GM23338 (cell line): Measurements from ENCODE around the gene UTP18. TPM values are rescaled to one million over a fixed set of nuclear protein-coding genes. Genes with fewer than 3 reads are reported as not detected.

Experiments used
- ATAC-seq: fragments of 200-7000 bp; cut with Tn5 transposase; 3 replicates; pipeline ENCODE4 v1.9.1; 2020
- DNase-seq: peaks from one replicate; pipeline ENCODE4 v3.0.0-alpha.2; 2015; ENCODE audit warnings: low spot score
- H2AFZ ChIP-seq: fragments of 200-600 bp; sonication (generic); 2 replicates; pipeline ENCODE4 v1.8.0; 2016; ENCODE audit warnings: antibody characterized with exemption, mild to moderate bottlenecking, moderate library complexity
- H3F3A ChIP-seq: fragments of 200-600 bp; sonication (generic); replicated peaks from 2 replicates; pipeline ENCODE4 v1.8.0; 2017; ENCODE audit warnings: antibody characterized with exemption, mixed run types, low read depth
- H3K27ac ChIP-seq: fragments of 200-600 bp; sonication (generic); 2 replicates; pipeline ENCODE4 v1.6.1; 2016; ENCODE audit warnings: low read depth
- H3K27me3 ChIP-seq: fragments of 200-600 bp; sonication (generic); 2 replicates; pipeline ENCODE4 v1.8.0; 2016; ENCODE audit warnings: mild to moderate bottlenecking, mixed run types, moderate library complexity; ENCODE audit not compliant: insufficient read depth
- H3K36me3 ChIP-seq: fragments of 200-600 bp; sonication (generic); 2 replicates; pipeline ENCODE4 v1.8.0; 2016; ENCODE audit warnings: mild to moderate bottlenecking; ENCODE audit not compliant: insufficient read depth
- H3K4me1 ChIP-seq: fragments of 200-600 bp; sonication (generic); 2 replicates; pipeline ENCODE4 v1.8.0; 2016; ENCODE audit warnings: mild to moderate bottlenecking, moderate library complexity; ENCODE audit not compliant: insufficient read depth
- H3K4me2 ChIP-seq: fragments of 200-600 bp; sonication (generic); 2 replicates; pipeline ENCODE4 v1.7.1; 2017; ENCODE audit warnings: mixed run types
- H3K4me3 ChIP-seq: fragments of 200-600 bp; sonication (generic); 2 replicates; pipeline ENCODE4 v1.6.1; 2016; ENCODE audit warnings: mixed run types
- H3K79me2 ChIP-seq: fragments of 200-600 bp; sonication (generic); replicated peaks from 2 replicates; pipeline ENCODE4 v1.8.0; 2017; ENCODE audit warnings: mild to moderate bottlenecking; ENCODE audit not compliant: insufficient read depth
- H3K9me2 ChIP-seq: fragments of 200-600 bp; sonication (generic); 2 replicates; pipeline ENCODE4 v1.8.0; 2017; ENCODE audit not compliant: insufficient read depth
- H4K20me1 ChIP-seq: fragments of 200-600 bp; sonication (generic); replicated peaks from 2 replicates; pipeline ENCODE4 v1.8.0; 2017; ENCODE audit warnings: mild to moderate bottlenecking; ENCODE audit not compliant: insufficient read depth
- H3K27ac Mint-ChIP-seq: 2 replicates; pipeline ENCODE4 v1.8.0; 2020; ENCODE audit warnings: inconsistent platforms, mild to moderate bottlenecking, moderate library complexity, mixed read lengths
- H3K27me3 Mint-ChIP-seq: 3 replicates; pipeline ENCODE4 v1.8.0; 2022; ENCODE audit warnings: low read depth, mild to moderate bottlenecking, moderate library complexity, mixed read lengths, inconsistent platforms; ENCODE audit not compliant: insufficient read depth, poor library complexity
- H3K36me3 Mint-ChIP-seq: 3 replicates; pipeline ENCODE4 v1.8.0; 2021; ENCODE audit warnings: low read depth, mild to moderate bottlenecking, inconsistent platforms, moderate library complexity, mixed read lengths
- H3K4me1 Mint-ChIP-seq: 3 replicates; pipeline ENCODE4 v1.8.0; 2020; ENCODE audit warnings: mild to moderate bottlenecking, inconsistent platforms, mixed read lengths
- H3K4me3 Mint-ChIP-seq: 3 replicates; pipeline ENCODE4 v1.8.0; 2021; ENCODE audit warnings: moderate library complexity, mild to moderate bottlenecking, inconsistent platforms, mixed read lengths
- H3K9me3 Mint-ChIP-seq: 3 replicates; pipeline ENCODE4 v1.8.0; 2020; ENCODE audit warnings: moderate library complexity, mild to moderate bottlenecking, inconsistent platforms, mixed read lengths
- CREB1 ChIP-seq: fragments of 250-450 bp; sonication (Bioruptor Pico); IDR thresholded peaks from 2 replicates; pipeline ENCODE4 v1.5.0; 2020; ENCODE audit warnings: low read depth, mild to moderate bottlenecking, moderate library complexity
- EZH2 ChIP-seq: fragments of 200-600 bp; sonication (generic); IDR thresholded peaks from one replicate; pipeline ENCODE4 v1.8.0; 2017; ENCODE audit warnings: antibody characterized with exemption, mild to moderate bottlenecking, low read depth; ENCODE audit not compliant: unreplicated experiment
- EZH2phosphoT487 ChIP-seq: fragments of 200-600 bp; sonication (generic); IDR thresholded peaks from one replicate; pipeline ENCODE4 v1.8.1; 2018; ENCODE audit warnings: antibody characterized with exemption; ENCODE audit not compliant: unreplicated experiment
- JUNB ChIP-seq: IDR thresholded peaks from one replicate; pipeline ENCODE4 v1.6.1; 2016; ENCODE audit warnings: antibody characterized with exemption; ENCODE audit not compliant: unreplicated experiment
- NANOG ChIP-seq: IDR thresholded peaks from 2 replicates; pipeline ENCODE4 v1.6.1; 2016; ENCODE audit warnings: antibody characterized with exemption, borderline replicate concordance
- POLR2AphosphoS5 ChIP-seq: IDR thresholded peaks from 2 replicates; pipeline ENCODE4 v1.6.1; 2016; ENCODE audit warnings: antibody characterized with exemption, low read depth
- STAT1 ChIP-seq: IDR thresholded peaks from one replicate; pipeline ENCODE4 v1.6.1; 2016; ENCODE audit warnings: antibody characterized with exemption; ENCODE audit not compliant: unreplicated experiment
- ZNF114 ChIP-seq: fragments of 250-450 bp; sonication (Bioruptor Pico); IDR thresholded peaks from 2 replicates; pipeline ENCODE4 v1.5.0; 2020; ENCODE audit warnings: mild to moderate bottlenecking, moderate library complexity
- ZNF331 ChIP-seq: fragments of 250-450 bp; sonication (Bioruptor Pico); IDR thresholded peaks from 2 replicates; pipeline ENCODE4 v1.5.0; 2020; ENCODE audit warnings: low read depth, mild to moderate bottlenecking, moderate library complexity
- polyA plus RNA-seq: library from polyadenylated mRNA; unstranded; fragments of >200 nt; fragmentation: Nextera tagmentation; extraction: Ambion mirVana; gene quantifications from 2 replicates; pipeline ENCODE4 v1.2.1, GENCODE V29; 2016
- total RNA-seq: library from RNA; depleted of rRNA; stranded (reverse); fragments of >200 nt; shearing (Covaris generic); gene quantifications from 2 replicates; pipeline ENCODE4 v1.2.3, GENCODE V29; 2014
- TF ChIP-seq, protein P1 (sequence below): IDR thresholded peaks from 2 replicates; pipeline ENCODE4 v1.6.1; 2016; ENCODE audit warnings: antibody characterized with exemption
- TF ChIP-seq, protein P2 (sequence below): fragments of 250-450 bp; sonication (Bioruptor Pico); IDR thresholded peaks from 2 replicates; pipeline ENCODE4 v1.5.0; 2020; ENCODE audit warnings: mild to moderate bottlenecking, moderate library complexity
- TF ChIP-seq, protein P3 (sequence below): IDR thresholded peaks from one replicate; pipeline ENCODE4 v1.6.1; 2018; ENCODE audit warnings: antibody characterized with exemption; ENCODE audit not compliant: unreplicated experiment
- TF ChIP-seq, protein P4 (sequence below), 2 experiments: fragments of 200-600 bp in 1 of 2; sonication (generic) in 1 of 2; conservative IDR thresholded peaks; 2 replicates each; pipeline versions ENCODE4 v1.5.1 to v1.6.1; 2016 to 2017; ENCODE audit warnings: antibody characterized with exemption in 2 of 2, low read depth in 2 of 2, mild to moderate bottlenecking in 2 of 2, moderate library complexity in 1 of 2

Gene UTP18
- total and polyA plus RNA-seq, 2 experiments from 2014 or later: 79.4 to 87.9 TPM

DNA sequence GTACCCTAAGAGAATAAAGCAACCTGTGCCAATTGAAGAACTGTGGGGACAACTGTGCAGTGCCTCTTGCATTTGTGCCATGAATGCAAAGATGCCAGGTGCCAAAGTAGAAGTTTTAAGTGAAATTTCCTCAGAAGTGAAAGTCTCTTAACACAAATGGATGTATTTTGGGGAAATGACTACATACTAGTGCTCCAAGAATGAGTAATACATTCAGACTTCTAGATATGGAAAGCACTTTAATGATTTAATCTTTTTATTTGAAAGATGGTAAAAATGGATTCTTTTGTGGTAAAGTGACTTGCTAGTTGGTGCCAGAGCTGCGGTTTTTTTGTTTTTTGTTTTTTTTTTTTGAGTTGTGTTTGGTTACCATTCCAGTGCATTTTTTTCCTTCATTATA lies 15.0 kb downstream of the UTP18 start:
- peaks cover 75% of the 10 kb centered on the region for H3K36me3 ChIP-seq
- peaks cover 87% of the 10 kb centered on the region for H3K36me3 Mint-ChIP-seq
- no peaks in the 10 kb centered on the region for H3K4me1 Mint-ChIP-seq
- no peaks in the 10 kb centered on the region for H3K9me3 Mint-ChIP-seq
- no peak overlapping the region for H2AFZ ChIP-seq
- no peaks in the 10 kb centered on the region for H3K27me3 Mint-ChIP-seq
- no peaks in the 10 kb centered on the region for H3K9me2 ChIP-seq
- peaks cover 45% of the 10 kb centered on the region for H3K79me2 ChIP-seq
- H3K27ac Mint-ChIP-seq: no peak overlapping the region
- no peaks in the 10 kb centered on the region for H3K4me1 ChIP-seq
- ATAC-seq (no peak), DNase-seq (no peak)
- H3K27ac ChIP-seq: no peak overlapping the region
- no peak for TF ChIP-seq ZNF331 (CRISPR knock-in tag)
- TF ChIP-seq, protein P1, sequence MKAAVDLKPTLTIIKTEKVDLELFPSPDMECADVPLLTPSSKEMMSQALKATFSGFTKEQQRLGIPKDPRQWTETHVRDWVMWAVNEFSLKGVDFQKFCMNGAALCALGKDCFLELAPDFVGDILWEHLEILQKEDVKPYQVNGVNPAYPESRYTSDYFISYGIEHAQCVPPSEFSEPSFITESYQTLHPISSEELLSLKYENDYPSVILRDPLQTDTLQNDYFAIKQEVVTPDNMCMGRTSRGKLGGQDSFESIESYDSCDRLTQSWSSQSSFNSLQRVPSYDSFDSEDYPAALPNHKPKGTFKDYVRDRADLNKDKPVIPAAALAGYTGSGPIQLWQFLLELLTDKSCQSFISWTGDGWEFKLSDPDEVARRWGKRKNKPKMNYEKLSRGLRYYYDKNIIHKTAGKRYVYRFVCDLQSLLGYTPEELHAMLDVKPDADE: no peak
- TF ChIP-seq EZH2: no peak
- TF ChIP-seq, protein P2, sequence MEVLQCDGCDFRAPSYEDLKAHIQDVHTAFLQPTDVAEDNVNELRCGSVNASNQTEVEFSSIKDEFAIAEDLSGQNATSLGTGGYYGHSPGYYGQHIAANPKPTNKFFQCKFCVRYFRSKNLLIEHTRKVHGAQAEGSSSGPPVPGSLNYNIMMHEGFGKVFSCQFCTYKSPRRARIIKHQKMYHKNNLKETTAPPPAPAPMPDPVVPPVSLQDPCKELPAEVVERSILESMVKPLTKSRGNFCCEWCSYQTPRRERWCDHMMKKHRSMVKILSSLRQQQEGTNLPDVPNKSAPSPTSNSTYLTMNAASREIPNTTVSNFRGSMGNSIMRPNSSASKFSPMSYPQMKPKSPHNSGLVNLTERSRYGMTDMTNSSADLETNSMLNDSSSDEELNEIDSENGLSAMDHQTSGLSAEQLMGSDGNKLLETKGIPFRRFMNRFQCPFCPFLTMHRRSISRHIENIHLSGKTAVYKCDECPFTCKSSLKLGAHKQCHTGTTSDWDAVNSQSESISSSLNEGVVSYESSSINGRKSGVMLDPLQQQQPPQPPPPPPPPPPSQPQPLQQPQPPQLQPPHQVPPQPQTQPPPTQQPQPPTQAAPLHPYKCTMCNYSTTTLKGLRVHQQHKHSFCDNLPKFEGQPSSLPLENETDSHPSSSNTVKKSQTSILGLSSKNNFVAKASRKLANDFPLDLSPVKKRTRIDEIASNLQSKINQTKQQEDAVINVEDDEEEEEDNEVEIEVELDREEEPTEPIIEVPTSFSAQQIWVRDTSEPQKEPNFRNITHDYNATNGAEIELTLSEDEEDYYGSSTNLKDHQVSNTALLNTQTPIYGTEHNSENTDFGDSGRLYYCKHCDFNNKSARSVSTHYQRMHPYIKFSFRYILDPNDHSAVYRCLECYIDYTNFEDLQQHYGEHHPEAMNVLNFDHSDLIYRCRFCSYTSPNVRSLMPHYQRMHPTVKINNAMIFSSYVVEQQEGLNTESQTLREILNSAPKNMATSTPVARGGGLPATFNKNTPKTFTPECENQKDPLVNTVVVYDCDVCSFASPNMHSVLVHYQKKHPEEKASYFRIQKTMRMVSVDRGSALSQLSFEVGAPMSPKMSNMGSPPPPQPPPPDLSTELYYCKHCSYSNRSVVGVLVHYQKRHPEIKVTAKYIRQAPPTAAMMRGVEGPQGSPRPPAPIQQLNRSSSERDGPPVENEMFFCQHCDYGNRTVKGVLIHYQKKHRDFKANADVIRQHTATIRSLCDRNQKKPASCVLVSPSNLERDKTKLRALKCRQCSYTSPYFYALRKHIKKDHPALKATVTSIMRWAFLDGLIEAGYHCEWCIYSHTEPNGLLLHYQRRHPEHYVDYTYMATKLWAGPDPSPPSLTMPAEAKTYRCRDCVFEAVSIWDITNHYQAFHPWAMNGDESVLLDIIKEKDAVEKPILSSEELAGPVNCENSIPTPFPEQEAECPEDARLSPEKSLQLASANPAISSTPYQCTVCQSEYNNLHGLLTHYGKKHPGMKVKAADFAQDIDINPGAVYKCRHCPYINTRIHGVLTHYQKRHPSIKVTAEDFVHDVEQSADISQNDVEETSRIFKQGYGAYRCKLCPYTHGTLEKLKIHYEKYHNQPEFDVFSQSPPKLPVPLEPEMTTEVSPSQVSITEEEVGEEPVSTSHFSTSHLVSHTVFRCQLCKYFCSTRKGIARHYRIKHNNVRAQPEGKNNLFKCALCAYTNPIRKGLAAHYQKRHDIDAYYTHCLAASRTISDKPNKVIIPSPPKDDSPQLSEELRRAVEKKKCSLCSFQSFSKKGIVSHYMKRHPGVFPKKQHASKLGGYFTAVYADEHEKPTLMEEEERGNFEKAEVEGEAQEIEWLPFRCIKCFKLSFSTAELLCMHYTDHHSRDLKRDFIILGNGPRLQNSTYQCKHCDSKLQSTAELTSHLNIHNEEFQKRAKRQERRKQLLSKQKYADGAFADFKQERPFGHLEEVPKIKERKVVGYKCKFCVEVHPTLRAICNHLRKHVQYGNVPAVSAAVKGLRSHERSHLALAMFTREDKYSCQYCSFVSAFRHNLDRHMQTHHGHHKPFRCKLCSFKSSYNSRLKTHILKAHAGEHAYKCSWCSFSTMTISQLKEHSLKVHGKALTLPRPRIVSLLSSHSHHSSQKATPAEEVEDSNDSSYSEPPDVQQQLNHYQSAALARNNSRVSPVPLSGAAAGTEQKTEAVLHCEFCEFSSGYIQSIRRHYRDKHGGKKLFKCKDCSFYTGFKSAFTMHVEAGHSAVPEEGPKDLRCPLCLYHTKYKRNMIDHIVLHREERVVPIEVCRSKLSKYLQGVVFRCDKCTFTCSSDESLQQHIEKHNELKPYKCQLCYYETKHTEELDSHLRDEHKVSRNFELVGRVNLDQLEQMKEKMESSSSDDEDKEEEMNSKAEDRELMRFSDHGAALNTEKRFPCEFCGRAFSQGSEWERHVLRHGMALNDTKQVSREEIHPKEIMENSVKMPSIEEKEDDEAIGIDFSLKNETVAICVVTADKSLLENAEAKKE (CRISPR knock-in tag): no peak
- no peak for TF ChIP-seq CREB1
- no peak for TF ChIP-seq POLR2AphosphoS5
- TF ChIP-seq ZNF114 (CRISPR knock-in tag): no peak
- TF ChIP-seq, protein P3, sequence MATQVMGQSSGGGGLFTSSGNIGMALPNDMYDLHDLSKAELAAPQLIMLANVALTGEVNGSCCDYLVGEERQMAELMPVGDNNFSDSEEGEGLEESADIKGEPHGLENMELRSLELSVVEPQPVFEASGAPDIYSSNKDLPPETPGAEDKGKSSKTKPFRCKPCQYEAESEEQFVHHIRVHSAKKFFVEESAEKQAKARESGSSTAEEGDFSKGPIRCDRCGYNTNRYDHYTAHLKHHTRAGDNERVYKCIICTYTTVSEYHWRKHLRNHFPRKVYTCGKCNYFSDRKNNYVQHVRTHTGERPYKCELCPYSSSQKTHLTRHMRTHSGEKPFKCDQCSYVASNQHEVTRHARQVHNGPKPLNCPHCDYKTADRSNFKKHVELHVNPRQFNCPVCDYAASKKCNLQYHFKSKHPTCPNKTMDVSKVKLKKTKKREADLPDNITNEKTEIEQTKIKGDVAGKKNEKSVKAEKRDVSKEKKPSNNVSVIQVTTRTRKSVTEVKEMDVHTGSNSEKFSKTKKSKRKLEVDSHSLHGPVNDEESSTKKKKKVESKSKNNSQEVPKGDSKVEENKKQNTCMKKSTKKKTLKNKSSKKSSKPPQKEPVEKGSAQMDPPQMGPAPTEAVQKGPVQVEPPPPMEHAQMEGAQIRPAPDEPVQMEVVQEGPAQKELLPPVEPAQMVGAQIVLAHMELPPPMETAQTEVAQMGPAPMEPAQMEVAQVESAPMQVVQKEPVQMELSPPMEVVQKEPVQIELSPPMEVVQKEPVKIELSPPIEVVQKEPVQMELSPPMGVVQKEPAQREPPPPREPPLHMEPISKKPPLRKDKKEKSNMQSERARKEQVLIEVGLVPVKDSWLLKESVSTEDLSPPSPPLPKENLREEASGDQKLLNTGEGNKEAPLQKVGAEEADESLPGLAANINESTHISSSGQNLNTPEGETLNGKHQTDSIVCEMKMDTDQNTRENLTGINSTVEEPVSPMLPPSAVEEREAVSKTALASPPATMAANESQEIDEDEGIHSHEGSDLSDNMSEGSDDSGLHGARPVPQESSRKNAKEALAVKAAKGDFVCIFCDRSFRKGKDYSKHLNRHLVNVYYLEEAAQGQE: no peak
- TF ChIP-seq, protein P4, sequence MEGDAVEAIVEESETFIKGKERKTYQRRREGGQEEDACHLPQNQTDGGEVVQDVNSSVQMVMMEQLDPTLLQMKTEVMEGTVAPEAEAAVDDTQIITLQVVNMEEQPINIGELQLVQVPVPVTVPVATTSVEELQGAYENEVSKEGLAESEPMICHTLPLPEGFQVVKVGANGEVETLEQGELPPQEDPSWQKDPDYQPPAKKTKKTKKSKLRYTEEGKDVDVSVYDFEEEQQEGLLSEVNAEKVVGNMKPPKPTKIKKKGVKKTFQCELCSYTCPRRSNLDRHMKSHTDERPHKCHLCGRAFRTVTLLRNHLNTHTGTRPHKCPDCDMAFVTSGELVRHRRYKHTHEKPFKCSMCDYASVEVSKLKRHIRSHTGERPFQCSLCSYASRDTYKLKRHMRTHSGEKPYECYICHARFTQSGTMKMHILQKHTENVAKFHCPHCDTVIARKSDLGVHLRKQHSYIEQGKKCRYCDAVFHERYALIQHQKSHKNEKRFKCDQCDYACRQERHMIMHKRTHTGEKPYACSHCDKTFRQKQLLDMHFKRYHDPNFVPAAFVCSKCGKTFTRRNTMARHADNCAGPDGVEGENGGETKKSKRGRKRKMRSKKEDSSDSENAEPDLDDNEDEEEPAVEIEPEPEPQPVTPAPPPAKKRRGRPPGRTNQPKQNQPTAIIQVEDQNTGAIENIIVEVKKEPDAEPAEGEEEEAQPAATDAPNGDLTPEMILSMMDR (conservative IDR thresholded peaks at IDR 0.05; ENCODE audit: low read depth in 2 of 2): no peak
- TF ChIP-seq JUNB: no peak
- no peak for TF ChIP-seq EZH2phosphoT487
- TF ChIP-seq STAT1: no peak
- no peak for TF ChIP-seq NANOG
- no peak overlapping the region for H3K4me2 ChIP-seq
- no peak overlapping the region for H3K4me3 Mint-ChIP-seq
- no peak overlapping the region for H3K4me3 ChIP-seq
- no peaks in the 10 kb centered on the region for H3F3A ChIP-seq
- peaks cover 36% of the 10 kb centered on the region; the same call in 1 of the 2 replicates for H4K20me1 ChIP-seq
- no peaks in the 10 kb centered on the region for H3K27me3 ChIP-seq
